CD4-positive, alpha-beta T cell (primary cell): ENCODE measurements around the gene LYSMD3. TPM values are rescaled to one million over a fixed set of nuclear protein-coding genes. Genes with fewer than 3 reads are reported as not detected.

Experiments
- ATAC-seq: fragments of 200-7000 bp; cut with Tn5 transposase; one replicate; pipeline ENCODE4 v1.10.0; 2022; ENCODE audit warnings: mild to moderate bottlenecking; ENCODE audit not compliant: poor library complexity
- CTCF ChIA-PET: fragments of 350-600 bp; sonication (Branson Sonifier 250); formaldehyde crosslinking; loops from one replicate; lab custom pipeline; 2021; ENCODE audit warnings: antibody characterized with exemption, inconsistent platforms; lab: Charles Lee
- POLR2A ChIA-PET: fragments of 350-600 bp; sonication (Branson Sonifier 250); formaldehyde crosslinking; loops from one replicate; lab custom pipeline; 2021; ENCODE audit warnings: antibody characterized with exemption, inconsistent platforms; lab: Charles Lee
- DNase-seq, 14 experiments: peaks; one replicate each; pipeline ENCODE4 v3.0.0-alpha.2; 2013 to 2020; ENCODE audit warnings: mixed read lengths in 2 of 14
- H3K27ac ChIP-seq, 2 donors: one replicate each; pipeline versions ENCODE4 v1.5.1 to v1.7.0; 2013; ENCODE audit warnings: low read length in 2 of 2, low read depth in 1 of 2, mild to moderate bottlenecking in 1 of 2
- H3K27me3 ChIP-seq, 2 experiments: 1 replicate in 1 of 2; 2 replicates in 1 of 2; pipeline versions ENCODE4 v1.6.1 to v1.7.0; 2013; ENCODE audit warnings: low read length in 2 of 2, control low read depth in 1 of 2, mild to moderate bottlenecking in 1 of 2, moderate library complexity in 1 of 2; ENCODE audit not compliant: insufficient read depth in 2 of 2, control insufficient read depth in 1 of 2
- H3K36me3 ChIP-seq: one replicate; pipeline ENCODE4 v1.6.1; 2013; ENCODE audit warnings: low read length, control low read depth; ENCODE audit not compliant: insufficient read depth
- H3K4me1 ChIP-seq: one replicate; pipeline ENCODE4 v1.6.1; 2013; ENCODE audit warnings: low read length, control low read depth; ENCODE audit not compliant: insufficient read depth
- H3K4me3 ChIP-seq: one replicate; pipeline ENCODE4 v1.5.1; 2013; ENCODE audit warnings: mild to moderate bottlenecking, low read length, moderate library complexity
- H3K9me3 ChIP-seq, 2 experiments: 1 replicate in 1 of 2; 2 replicates in 1 of 2; pipeline versions ENCODE4 v1.6.1 to v1.7.0; 2013; ENCODE audit warnings: low read length in 2 of 2, mild to moderate bottlenecking in 2 of 2, control low read depth in 1 of 2, moderate library complexity in 1 of 2; ENCODE audit not compliant: control insufficient read depth in 1 of 2, insufficient read depth in 1 of 2
- H3K27ac Mint-ChIP-seq: one replicate; pipeline ENCODE4 v1.8.0; 2020; ENCODE audit warnings: mixed read lengths
- H3K27me3 Mint-ChIP-seq: one replicate; pipeline ENCODE4 v1.8.0; 2021; ENCODE audit warnings: mixed read lengths
- H3K36me3 Mint-ChIP-seq: one replicate; pipeline ENCODE4 v1.8.0; 2021; ENCODE audit warnings: low read depth, mixed read lengths
- H3K4me1 Mint-ChIP-seq: one replicate; pipeline ENCODE4 v1.8.0; 2021; ENCODE audit warnings: low read depth, mixed read lengths
- H3K4me3 Mint-ChIP-seq: one replicate; pipeline ENCODE4 v1.8.0; 2020; ENCODE audit warnings: mild to moderate bottlenecking, mixed read lengths
- H3K9me3 Mint-ChIP-seq: one replicate; pipeline ENCODE4 v1.8.0; 2020; ENCODE audit warnings: mixed read lengths
- intact Hi-C, 2 experiments: fragments of 100-400 bp; cut with DNase I in 1 of 2; cut with micrococcal nuclease in 1 of 2; formaldehyde crosslinking; loops; one replicate each; pipeline versions ENCODE4 v1.15.1 to v1.9.0; 2023 to 2025; cut with DNase I, micrococcal nuclease
- total RNA-seq, 174 experiments: library from RNA in 2 of 174; stranded (reverse) in 2 of 174; gene quantifications; one replicate each; pipeline ENCODE4 v1.2.3 and lab custom pipeline; 2021 to 2026
- TF ChIP-seq, protein P1 (sequence below): fragments of 200-600 bp; IDR thresholded peaks from one replicate; pipeline ENCODE4 v1.8.0; 2022; ENCODE audit warnings: antibody characterized with exemption, mild to moderate bottlenecking

The LYSMD3 gene
- total RNA-seq, 2 experiments from 2014 or later, result 27.6 to 32.8 TPM

DNA sequence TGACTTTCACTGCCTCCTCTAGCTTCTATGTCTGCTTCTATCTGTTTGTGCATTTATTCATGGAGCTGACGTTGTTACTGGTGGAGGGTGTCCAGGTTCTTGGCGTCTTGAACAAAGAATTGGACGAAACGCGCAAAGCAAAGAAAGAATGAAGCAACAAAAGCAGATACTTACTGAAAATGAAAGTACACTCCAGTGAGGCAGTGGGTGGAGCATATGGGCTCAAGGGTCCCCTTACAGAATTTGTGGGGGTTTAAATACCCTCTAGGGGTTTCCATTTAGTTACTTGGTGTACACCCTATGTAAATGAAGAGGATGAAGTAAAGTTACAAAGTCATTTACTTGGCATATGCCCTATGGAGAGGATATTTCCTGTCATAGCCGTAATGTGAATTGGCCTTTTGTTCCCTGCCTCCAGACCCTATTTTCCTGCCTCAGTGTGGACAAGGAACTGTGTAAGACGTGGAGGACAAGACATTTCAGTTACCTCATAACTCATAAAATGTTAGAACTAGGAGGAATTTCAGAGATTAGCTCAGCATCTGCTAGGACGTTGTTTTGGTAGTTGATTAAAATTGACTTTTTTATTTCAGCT is 51.7 kb downstream of the LYSMD3 start:
- DNase-seq (no peak), ATAC-seq (no peak)
- Mint-ChIP-seq H3K27me3 (no peaks in the 10 kb centered on the region), H3K9me3 (no peaks in the 10 kb centered on the region), H3K4me3 (no peak overlapping the region), H3K27ac (no peak overlapping the region), H3K4me1 (peaks cover 23% of the 10 kb centered on the region), H3K36me3 (peaks cover 15% of the 10 kb centered on the region)
- Histone ChIP-seq H3K9me3 (no peaks in the 10 kb centered on the region), H3K36me3 (no peaks in the 10 kb centered on the region), H3K4me3 (no peak overlapping the region), H3K4me1 (peaks cover 15% of the 10 kb centered on the region), H3K27ac (no peak overlapping the region), H3K27me3 (no peaks in the 10 kb centered on the region)
- ChIA-PET CTCF (interaction anchor here (1.2 kb wide), 1 partner anchor 22 kb away, joined by 4 read pairs; no protein-coding TSS in a partner anchor), POLR2A (no interaction called here)
- intact Hi-C loops, result loop anchor here in 1 of 2 experiments (5.0 kb wide), 1 partner anchor 900 kb away; no protein-coding TSS in a partner anchor
- TF ChIP-seq, protein P1, sequence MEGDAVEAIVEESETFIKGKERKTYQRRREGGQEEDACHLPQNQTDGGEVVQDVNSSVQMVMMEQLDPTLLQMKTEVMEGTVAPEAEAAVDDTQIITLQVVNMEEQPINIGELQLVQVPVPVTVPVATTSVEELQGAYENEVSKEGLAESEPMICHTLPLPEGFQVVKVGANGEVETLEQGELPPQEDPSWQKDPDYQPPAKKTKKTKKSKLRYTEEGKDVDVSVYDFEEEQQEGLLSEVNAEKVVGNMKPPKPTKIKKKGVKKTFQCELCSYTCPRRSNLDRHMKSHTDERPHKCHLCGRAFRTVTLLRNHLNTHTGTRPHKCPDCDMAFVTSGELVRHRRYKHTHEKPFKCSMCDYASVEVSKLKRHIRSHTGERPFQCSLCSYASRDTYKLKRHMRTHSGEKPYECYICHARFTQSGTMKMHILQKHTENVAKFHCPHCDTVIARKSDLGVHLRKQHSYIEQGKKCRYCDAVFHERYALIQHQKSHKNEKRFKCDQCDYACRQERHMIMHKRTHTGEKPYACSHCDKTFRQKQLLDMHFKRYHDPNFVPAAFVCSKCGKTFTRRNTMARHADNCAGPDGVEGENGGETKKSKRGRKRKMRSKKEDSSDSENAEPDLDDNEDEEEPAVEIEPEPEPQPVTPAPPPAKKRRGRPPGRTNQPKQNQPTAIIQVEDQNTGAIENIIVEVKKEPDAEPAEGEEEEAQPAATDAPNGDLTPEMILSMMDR, result no peak

DNA sequence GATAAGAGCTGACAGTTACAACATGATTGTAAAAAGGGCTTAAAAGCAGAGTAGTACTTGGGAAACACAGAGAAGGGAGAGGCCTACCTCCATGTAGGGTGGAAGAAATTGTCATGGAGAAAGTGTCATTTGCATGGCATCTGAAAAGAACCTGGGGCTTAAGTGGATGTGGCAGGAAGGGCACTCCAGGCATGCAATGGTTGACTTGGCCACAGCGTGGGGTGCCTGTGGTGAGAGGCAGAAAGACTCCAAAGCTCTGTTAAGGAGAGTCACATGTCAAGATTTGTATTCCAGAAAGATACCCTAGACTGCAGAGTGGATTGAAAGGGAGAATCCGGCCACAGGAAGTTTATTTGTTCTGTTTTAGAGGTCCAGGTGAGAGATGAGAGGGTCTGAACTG is 52.3 kb downstream of the LYSMD3 start:
- peaks cover 28% of the 10 kb centered on the region for H3K4me1 Mint-ChIP-seq
- no peaks in the 10 kb centered on the region for H3K27me3 Mint-ChIP-seq
- intact Hi-C loops, result loop anchor here in 1 of 2 experiments (5.0 kb wide), 1 partner anchor 900 kb away; no protein-coding TSS in a partner anchor
- peaks cover 16% of the 10 kb centered on the region for H3K4me1 ChIP-seq
- H3K36me3 ChIP-seq, result no peaks in the 10 kb centered on the region
- CTCF ChIA-PET, result interaction anchor here (1.2 kb wide), 1 partner anchor 23 kb away, joined by 4 read pairs; no protein-coding TSS in a partner anchor
- POLR2A ChIA-PET, result interaction anchor here (1.7 kb wide), 1 partner anchor 68 kb away, joined by 5 read pairs; the partner anchor contains the start of gene CETN3
- H3K4me3 ChIP-seq, result no peak overlapping the region
- H3K36me3 Mint-ChIP-seq, result peaks cover 15% of the 10 kb centered on the region
- ATAC-seq (no peak), DNase-seq (no peak)
- no peak overlapping the region for H3K4me3 Mint-ChIP-seq
- H3K27ac ChIP-seq, result no peak overlapping the region
- no peaks in the 10 kb centered on the region for H3K9me3 ChIP-seq
- H3K27me3 ChIP-seq, result no peaks in the 10 kb centered on the region
- H3K27ac Mint-ChIP-seq, result no peak overlapping the region
- TF ChIP-seq, protein P1, result no peak
- no peaks in the 10 kb centered on the region for H3K9me3 Mint-ChIP-seq

DNA sequence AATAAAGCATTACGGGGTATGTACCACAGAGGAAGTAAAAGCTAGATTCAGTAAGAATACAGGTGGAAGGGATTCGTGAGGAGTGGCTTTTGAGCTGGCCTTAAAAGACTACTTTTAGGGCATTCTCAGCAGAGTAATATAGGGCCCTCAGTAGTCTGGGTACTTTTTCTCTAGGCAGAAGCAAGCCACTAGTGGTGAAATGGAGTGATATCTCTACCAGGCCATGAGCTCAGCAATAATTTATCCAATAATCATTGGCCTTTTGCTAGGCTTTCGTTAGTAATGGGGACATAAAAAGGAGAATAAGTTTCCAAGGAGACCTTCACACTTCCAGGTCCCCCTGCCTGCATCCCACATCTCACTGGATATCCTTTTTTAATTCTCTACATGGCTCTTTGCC is 53.0 kb downstream of the LYSMD3 start:
- TF ChIP-seq, protein P1, result no peak
- Mint-ChIP-seq H3K27me3 (no peaks in the 10 kb centered on the region), H3K4me3 (peak overlapping the region; percentile 11), H3K4me1 (peaks cover 32% of the 10 kb centered on the region), H3K9me3 (no peaks in the 10 kb centered on the region), H3K36me3 (peaks cover 18% of the 10 kb centered on the region), H3K27ac (no peak overlapping the region)
- POLR2A ChIA-PET, result interaction anchor here (1.7 to 2.9 kb wide), 2 partner anchors 53 to 67 kb away, joined by 5 to 57 read pairs; partner anchors contain the start of genes CETN3 and LYSMD3
- H3K36me3 ChIP-seq, result no peaks in the 10 kb centered on the region
- H3K9me3 ChIP-seq, result no peaks in the 10 kb centered on the region
- intact Hi-C loops, result loop anchor here in 1 of 2 experiments (5.0 kb wide), 1 partner anchor 901 kb away; no protein-coding TSS in a partner anchor
- ATAC-seq (no peak), DNase-seq (no peak)
- CTCF ChIA-PET, result interaction anchor here (1.2 kb wide), 1 partner anchor 24 kb away, joined by 4 read pairs; no protein-coding TSS in a partner anchor
- no peak overlapping the region for H3K27ac ChIP-seq
- H3K27me3 ChIP-seq, result no peaks in the 10 kb centered on the region
- no peak overlapping the region for H3K4me3 ChIP-seq
- peaks cover 19% of the 10 kb centered on the region for H3K4me1 ChIP-seq
